Measurements from ENCODE around the gene FOXR2.

FOXR2 gene

DNA sequence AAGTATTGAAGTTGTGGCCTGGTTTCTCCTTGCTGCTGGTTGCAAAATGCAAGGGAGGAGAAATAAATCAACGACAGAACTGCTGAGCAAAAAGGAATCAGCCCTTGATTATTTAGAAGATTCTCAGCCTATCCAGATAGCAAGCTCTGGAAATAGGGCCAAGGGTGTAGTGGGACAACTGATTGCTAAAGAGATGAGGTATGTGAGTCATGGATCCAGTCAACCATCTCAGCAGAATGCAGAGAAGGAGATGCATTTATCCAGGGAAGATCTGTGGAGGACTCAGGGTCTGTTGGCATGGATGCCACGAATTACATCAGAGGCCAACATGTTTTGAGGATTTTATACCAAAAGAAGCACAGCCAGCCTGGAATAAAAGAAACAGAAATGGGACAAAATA lies 36.7 kb downstream of the FOXR2 start:
- Histone ChIP-seq H3K9me3 (no peaks in the 10 kb centered on the region), H3K27ac (no peak overlapping the region), H3K27me3 (no peaks in the 10 kb centered on the region), H3K4me3 (no peak overlapping the region), H3K4me1 (no peaks in the 10 kb centered on the region), H3K36me3 (no peaks in the 10 kb centered on the region)
- intact Hi-C loops (cut with DNase I; ENCODE audit: low total_unique reads), result no loop called here
- TF ChIP-seq, protein P1, sequence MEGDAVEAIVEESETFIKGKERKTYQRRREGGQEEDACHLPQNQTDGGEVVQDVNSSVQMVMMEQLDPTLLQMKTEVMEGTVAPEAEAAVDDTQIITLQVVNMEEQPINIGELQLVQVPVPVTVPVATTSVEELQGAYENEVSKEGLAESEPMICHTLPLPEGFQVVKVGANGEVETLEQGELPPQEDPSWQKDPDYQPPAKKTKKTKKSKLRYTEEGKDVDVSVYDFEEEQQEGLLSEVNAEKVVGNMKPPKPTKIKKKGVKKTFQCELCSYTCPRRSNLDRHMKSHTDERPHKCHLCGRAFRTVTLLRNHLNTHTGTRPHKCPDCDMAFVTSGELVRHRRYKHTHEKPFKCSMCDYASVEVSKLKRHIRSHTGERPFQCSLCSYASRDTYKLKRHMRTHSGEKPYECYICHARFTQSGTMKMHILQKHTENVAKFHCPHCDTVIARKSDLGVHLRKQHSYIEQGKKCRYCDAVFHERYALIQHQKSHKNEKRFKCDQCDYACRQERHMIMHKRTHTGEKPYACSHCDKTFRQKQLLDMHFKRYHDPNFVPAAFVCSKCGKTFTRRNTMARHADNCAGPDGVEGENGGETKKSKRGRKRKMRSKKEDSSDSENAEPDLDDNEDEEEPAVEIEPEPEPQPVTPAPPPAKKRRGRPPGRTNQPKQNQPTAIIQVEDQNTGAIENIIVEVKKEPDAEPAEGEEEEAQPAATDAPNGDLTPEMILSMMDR (IDR thresholded peaks at IDR 0.05), result no peak
- no peak for DNase-seq

DNA sequence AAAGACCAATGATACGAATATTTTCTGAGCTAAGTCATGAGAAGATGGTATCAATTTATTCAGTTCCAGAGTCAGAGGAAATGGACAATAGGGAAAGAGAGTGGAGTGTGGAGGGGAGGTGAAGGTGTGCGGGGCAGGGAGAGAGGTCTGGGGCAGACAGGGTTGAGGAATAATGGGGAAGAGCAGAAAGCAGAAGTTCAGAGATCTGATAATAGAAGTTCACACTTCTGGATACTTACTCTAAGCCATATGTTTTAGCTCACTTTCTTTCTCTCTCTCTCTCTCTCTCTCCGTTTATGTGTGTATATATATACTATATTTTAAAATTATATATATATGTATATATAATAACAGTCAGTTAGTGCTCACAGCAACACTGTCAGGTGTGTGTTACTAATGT lies 40.4 kb downstream of the FOXR2 start:
- H3K4me1 ChIP-seq, result no peaks in the 10 kb centered on the region
- H3K9me3 ChIP-seq, result peaks cover 0 to 23% (median 10%) of the 10 kb centered on the region in 3 donors
- no peak overlapping the region for H3K4me3 ChIP-seq
- no peak for DNase-seq
- no peaks in the 10 kb centered on the region for H3K36me3 ChIP-seq
- intact Hi-C loops (cut with DNase I; ENCODE audit: low total_unique reads), result no loop called here
- TF ChIP-seq, protein P1 (IDR thresholded peaks at IDR 0.05), result no peak
- no peaks in the 10 kb centered on the region for H3K27me3 ChIP-seq
- no peak overlapping the region for H3K27ac ChIP-seq

DNA sequence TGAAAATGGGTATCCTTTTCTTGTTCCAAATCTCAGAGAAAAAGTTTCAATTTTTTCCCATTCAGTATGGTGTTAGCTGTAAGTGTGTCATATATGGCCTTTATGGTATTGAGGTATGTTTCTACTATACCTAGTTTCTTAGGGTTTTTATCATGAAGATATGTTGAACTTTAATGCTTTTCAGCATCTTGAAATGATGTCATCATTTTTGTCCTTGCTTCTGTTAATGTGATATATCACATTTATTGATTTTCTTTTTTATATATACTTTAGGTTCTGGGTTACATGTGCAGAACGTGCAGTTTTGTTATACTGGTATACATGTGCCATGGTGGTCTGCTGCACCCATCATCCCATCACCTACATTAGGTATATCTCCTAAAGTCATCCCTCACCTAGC lies 44.9 kb downstream of the FOXR2 start:
- Histone ChIP-seq H3K9me3 (peaks cover 0 to 46% (median 19%) of the 10 kb centered on the region in 3 donors), H3K36me3 (no peaks in the 10 kb centered on the region), H3K4me3 (no peak overlapping the region), H3K4me1 (no peaks in the 10 kb centered on the region), H3K27ac (no peak overlapping the region), H3K27me3 (no peaks in the 10 kb centered on the region)
- intact Hi-C loops (cut with DNase I; ENCODE audit: low total_unique reads), result no loop called here
- TF ChIP-seq, protein P1 (IDR thresholded peaks at IDR 0.05), result no peak
- no peak for DNase-seq
